Vagina (tissue), 2 donors: ENCODE results near the gene FGF18. TPM values are rescaled to one million over a fixed set of nuclear protein-coding genes. Genes with fewer than 3 reads are reported as not detected.
A peak's percentile ranks its signal among the peaks of the same experiment; 100 is the strongest.

Experiments used
- DNase-seq, 2 donors: peaks; one replicate each; pipeline ENCODE4 v3.0.0-alpha.2; 2017; ENCODE audit errors: extremely low spot score in 2 of 2
- H3K27ac ChIP-seq: fragments of 200-600 bp; sonication (generic); one replicate; pipeline ENCODE4 v1.5.1; 2019
- H3K27me3 ChIP-seq: fragments of 200-600 bp; sonication (generic); one replicate; pipeline ENCODE4 v1.5.1; 2019
- H3K36me3 ChIP-seq, 2 donors: fragments of 200-600 bp; sonication (generic); one replicate each; pipeline ENCODE4 v1.5.1; 2017 to 2019
- H3K4me1 ChIP-seq: fragments of 200-600 bp; sonication (generic); one replicate; pipeline ENCODE4 v1.5.1; 2019
- H3K4me3 ChIP-seq, 2 donors: fragments of 200-600 bp; sonication (generic); 1 replicate in 1 of 2; 2 replicates in 1 of 2; pipeline ENCODE4 v1.5.1; 2016 to 2019
- H3K9me3 ChIP-seq: fragments of 200-600 bp; sonication (generic); one replicate; pipeline ENCODE4 v1.5.1; 2019
- CTCF ChIP-seq, 3 experiments: fragments of 450-650 bp in 2 of 3; fragments of 200-600 bp in 1 of 3; sonication (generic) in 1 of 3; IDR thresholded peaks; one replicate each; pipeline ENCODE4 v1.5.1; 2017 to 2019; ENCODE audit warnings: antibody characterized with exemption in 3 of 3, mild to moderate bottlenecking in 2 of 3, moderate library complexity in 2 of 3
- POLR2A ChIP-seq, 2 donors: fragments of 450-650 bp; IDR thresholded peaks; one replicate each; pipeline ENCODE4 v1.6.1; 2017; ENCODE audit warnings: antibody characterized with exemption in 2 of 2, mild to moderate bottlenecking in 2 of 2, moderate library complexity in 2 of 2
- POLR2AphosphoS5 ChIP-seq, 2 donors: sonication (generic); formaldehyde crosslinking; IDR thresholded peaks; one replicate each; pipeline ENCODE4 v1.9.0; 2017; ENCODE audit warnings: antibody characterized with exemption in 2 of 2, mild to moderate bottlenecking in 2 of 2, low read depth in 1 of 2; ENCODE audit not compliant: insufficient read depth in 1 of 2
- intact Hi-C: fragments of 100-400 bp; cut with DNase I; formaldehyde crosslinking; loops from one replicate; pipeline ENCODE4 v1.15.1; 2023
- total RNA-seq: library from RNA; depleted of rRNA; stranded (reverse); fragments of >200 nt; gene quantifications from one replicate; pipeline ENCODE4 v1.2.3, GENCODE V29; 2016

FGF18 gene
- total RNA-seq, 1 donor from 2014 or later, result 1.7 TPM

DNA sequence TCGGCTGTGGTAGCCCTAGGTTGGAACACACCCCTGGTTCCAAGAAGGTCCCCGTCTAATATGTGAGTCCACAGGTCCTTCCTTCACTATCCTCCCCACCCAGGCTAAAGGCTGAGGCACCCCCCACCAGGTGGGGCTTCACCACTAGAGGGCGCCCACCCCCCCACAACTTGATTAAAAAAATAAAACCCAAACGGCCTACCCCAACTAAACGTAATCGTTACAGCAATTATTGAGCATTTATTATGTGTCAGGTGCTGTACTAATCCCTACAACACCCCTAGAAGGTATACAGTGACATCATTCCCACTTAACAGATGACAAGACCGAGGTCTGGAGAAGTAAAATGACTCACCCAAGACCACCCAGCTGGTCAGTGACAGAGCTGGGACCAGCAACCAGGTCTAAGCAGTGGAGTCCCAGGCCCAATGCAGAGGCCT lies 65.0 kb downstream of the FGF18 start:
- H3K4me3 ChIP-seq, result no peak overlapping the region
- H3K4me1 ChIP-seq, result peaks cover 6% of the 10 kb centered on the region
- TF ChIP-seq POLR2AphosphoS5 (IDR thresholded peaks at IDR 0.05; ENCODE audit: insufficient read depth in 1 of 2, low read depth in 1 of 2) (no peak), CTCF (IDR thresholded peaks at IDR 0.05) (peak in 2 of 3 experiments; percentile 39 to 42), POLR2A (IDR thresholded peaks at IDR 0.05) (no peak)
- no peaks in the 10 kb centered on the region for H3K36me3 ChIP-seq
- H3K27ac ChIP-seq, result no peak overlapping the region
- H3K27me3 ChIP-seq, result no peaks in the 10 kb centered on the region
- intact Hi-C loops, result loop anchor here (10.0 kb wide), 1 partner anchor 150 kb away; no protein-coding TSS in a partner anchor
- DNase-seq, result no peak
- no peaks in the 10 kb centered on the region for H3K9me3 ChIP-seq

DNA sequence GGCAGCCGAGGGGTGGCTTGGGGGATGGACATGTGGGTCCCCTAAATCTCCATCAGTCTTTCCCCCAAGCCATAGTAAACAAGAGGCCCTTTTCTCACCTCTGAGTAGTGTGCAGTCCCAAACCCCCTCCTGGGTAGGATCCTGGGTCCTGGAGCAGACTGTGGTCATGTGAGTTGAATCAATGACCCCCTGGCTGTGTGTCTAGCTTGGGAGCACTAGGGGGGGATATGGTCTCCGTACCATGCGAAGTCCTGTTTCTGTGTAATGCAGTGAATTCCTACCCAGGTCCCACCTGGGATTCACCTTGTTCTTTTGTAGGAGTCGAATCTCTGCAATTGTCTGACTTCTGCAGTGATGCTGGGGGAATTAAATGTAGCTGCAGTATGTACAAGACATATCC lies 66.2 kb downstream of the FGF18 start:
- H3K9me3 ChIP-seq, result no peaks in the 10 kb centered on the region
- H3K27me3 ChIP-seq, result no peaks in the 10 kb centered on the region
- no peak overlapping the region for H3K27ac ChIP-seq
- TF ChIP-seq CTCF (IDR thresholded peaks at IDR 0.05), result no peak
- TF ChIP-seq POLR2AphosphoS5 (IDR thresholded peaks at IDR 0.05; ENCODE audit: insufficient read depth in 1 of 2, low read depth in 1 of 2), result no peak
- no peak for TF ChIP-seq POLR2A (IDR thresholded peaks at IDR 0.05)
- H3K4me3 ChIP-seq, result no peak overlapping the region
- intact Hi-C loops, result loop anchor here (10.0 kb wide), 1 partner anchor 149 kb away; no protein-coding TSS in a partner anchor
- H3K36me3 ChIP-seq, result no peaks in the 10 kb centered on the region
- no peak for DNase-seq
- H3K4me1 ChIP-seq, result peaks cover 6% of the 10 kb centered on the region

GRCh38 chr5:171486613-171487012 lies 67.2 kb downstream of the FGF18 start:
- H3K9me3 ChIP-seq, result no peaks in the 10 kb centered on the region
- intact Hi-C loops, result loop anchor here (10.0 kb wide), 1 partner anchor 148 kb away; no protein-coding TSS in a partner anchor
- H3K27me3 ChIP-seq, result no peaks in the 10 kb centered on the region
- no peak for DNase-seq
- TF ChIP-seq POLR2AphosphoS5 (IDR thresholded peaks at IDR 0.05; ENCODE audit: insufficient read depth in 1 of 2, low read depth in 1 of 2), result no peak
- no peak for TF ChIP-seq POLR2A (IDR thresholded peaks at IDR 0.05)
- TF ChIP-seq CTCF (IDR thresholded peaks at IDR 0.05), result no peak
- no peak overlapping the region for H3K4me3 ChIP-seq
- H3K27ac ChIP-seq, result no peak overlapping the region
- peaks cover 6% of the 10 kb centered on the region for H3K4me1 ChIP-seq
- no peaks in the 10 kb centered on the region for H3K36me3 ChIP-seq

DNA sequence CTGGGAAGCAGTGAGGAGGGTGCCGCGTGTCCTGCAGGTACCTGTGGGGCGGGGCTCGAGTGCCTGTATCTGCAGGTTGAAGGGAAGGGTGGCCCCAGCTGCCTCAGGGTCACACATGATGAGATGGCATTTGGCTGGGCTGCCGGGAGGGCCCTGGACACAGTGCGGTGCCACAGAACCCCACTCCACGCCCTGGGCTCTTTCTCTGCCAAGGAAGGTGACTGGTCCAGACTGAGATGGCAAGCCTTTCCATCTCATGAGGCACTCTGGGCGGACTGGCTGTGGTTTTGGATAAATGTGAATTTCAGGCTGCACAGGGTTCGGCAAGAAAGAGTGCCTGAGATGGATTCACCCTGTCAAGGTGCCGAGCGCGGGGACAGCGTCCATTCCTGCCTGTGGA lies 69.4 kb downstream of the FGF18 start:
- Histone ChIP-seq H3K27me3 (no peaks in the 10 kb centered on the region), H3K9me3 (no peaks in the 10 kb centered on the region), H3K4me3 (no peak overlapping the region), H3K27ac (no peak overlapping the region), H3K36me3 (no peaks in the 10 kb centered on the region), H3K4me1 (peaks cover 6% of the 10 kb centered on the region)
- TF ChIP-seq POLR2A (IDR thresholded peaks at IDR 0.05), result no peak
- no peak for TF ChIP-seq CTCF (IDR thresholded peaks at IDR 0.05)
- TF ChIP-seq POLR2AphosphoS5 (IDR thresholded peaks at IDR 0.05; ENCODE audit: insufficient read depth in 1 of 2, low read depth in 1 of 2), result no peak
- no peak for DNase-seq
- intact Hi-C loops, result loop anchor here (10.0 kb wide), 1 partner anchor 146 kb away; no protein-coding TSS in a partner anchor

- intact Hi-C loops, result loop anchor here (10.0 kb wide), 1 partner anchor 82 kb away; no protein-coding TSS in a partner anchor
- Histone ChIP-seq H3K36me3 (no peaks in the 10 kb centered on the region), H3K27ac (no peak overlapping the region), H3K27me3 (no peaks in the 10 kb centered on the region), H3K9me3 (no peaks in the 10 kb centered on the region), H3K4me3 (no peak overlapping the region), H3K4me1 (peaks cover 21% of the 10 kb centered on the region)
- TF ChIP-seq CTCF (IDR thresholded peaks at IDR 0.05), result no peak
- no peak for TF ChIP-seq POLR2A (IDR thresholded peaks at IDR 0.05)
- no peak for TF ChIP-seq POLR2AphosphoS5 (IDR thresholded peaks at IDR 0.05; ENCODE audit: insufficient read depth in 1 of 2, low read depth in 1 of 2)
- no peak for DNase-seq
Measured at GRCh38 chr5:171492781-171493180, 73.3 kb downstream of the FGF18 start.
